AG04450 (cell line): Measurements from ENCODE around the gene GMDS. TPM values are rescaled to one million over a fixed set of nuclear protein-coding genes. Genes with fewer than 3 reads are reported as not detected.

ENCODE experiments used
- CTCF ChIA-PET: fragments of 300-600, 350-600 bp; formaldehyde crosslinking; extraction: SDS; loops from one replicate; lab custom pipeline; 2022; ENCODE audit warnings: antibody characterized with exemption, inconsistent platforms; lab: Charles Lee
- POLR2A ChIA-PET: fragments of 350-600 bp; formaldehyde crosslinking; extraction: SDS; loops from one replicate; lab custom pipeline; 2021; ENCODE audit warnings: antibody characterized with exemption, inconsistent platforms; lab: Yijun Ruan, JAX
- DNase-seq: peaks from one replicate; pipeline ENCODE4 v3.0.0-alpha.2; 2011; ENCODE audit warnings: low read depth, low spot score
- H3K27ac ChIP-seq: one replicate; pipeline ENCODE4 v1.5.1; 2012; ENCODE audit warnings: low read depth, low read length, control low read depth
- H3K27me3 ChIP-seq: one replicate; pipeline ENCODE4 v1.6.0; 2012; ENCODE audit warnings: low read length; ENCODE audit not compliant: control insufficient read depth, insufficient read depth
- H3K4me3 ChIP-seq: 2 replicates; pipeline ENCODE4 v1.5.1; 2011; ENCODE audit warnings: mild to moderate bottlenecking, low read depth, low read length, control low read depth
- H3K9me3 ChIP-seq: 2 replicates; pipeline ENCODE4 v1.5.1; 2012; ENCODE audit warnings: low read length; ENCODE audit not compliant: control insufficient read depth, insufficient read depth
- CTCF ChIP-seq: IDR thresholded peaks from 2 replicates; pipeline ENCODE4 v1.5.1; 2011; ENCODE audit warnings: low read depth, low read length, control low read depth, inconsistent platforms
- polyA plus RNA-seq: library from polyadenylated mRNA; depleted of rRNA; stranded (reverse); fragments of >200 nt; gene quantifications from 2 replicates; pipeline ENCODE4 v1.2.3, GENCODE V29; 2011

Gene GMDS
- polyA plus RNA-seq, 1 experiment, result 26.4 TPM

- CTCF ChIA-PET, result interaction anchor here (0.6 kb wide), 1 partner anchor 155 kb away, joined by 3 read pairs; no protein-coding TSS in a partner anchor
- POLR2A ChIA-PET, result no interaction called here
Observed at GRCh38 chr6:1767481-1768246, 477.7 kb downstream of the GMDS start.

GRCh38 chr6:1766654-1767053 is 478.8 kb downstream of the GMDS start:
- Histone ChIP-seq H3K4me3 (no peak overlapping the region), H3K9me3 (no peaks in the 10 kb centered on the region), H3K27me3 (no peaks in the 10 kb centered on the region), H3K27ac (no peak overlapping the region)
- ChIA-PET POLR2A (interaction anchor here (0.6 kb wide), 1 partner anchor 45 kb away, joined by 12 read pairs; no protein-coding TSS in a partner anchor), CTCF (interaction anchor here (0.6 to 0.8 kb wide), 2 partner anchors 80 to 154 kb away, joined by 3 read pairs; no protein-coding TSS in a partner anchor)
- no peak for DNase-seq
- TF ChIP-seq CTCF, result no peak

More at GRCh38 chr6:1767481-1768246, 477.7 kb downstream of the GMDS start:
- Histone ChIP-seq H3K4me3 (no peak overlapping the region), H3K27me3 (no peaks in the 10 kb centered on the region), H3K9me3 (no peaks in the 10 kb centered on the region), H3K27ac (no peak overlapping the region)
- no peak for TF ChIP-seq CTCF
- DNase-seq, result no peak

GRCh38 chr6:1765160-1765903 is 480.1 kb downstream of the GMDS start:
- no peak overlapping the region for H3K4me3 ChIP-seq
- H3K9me3 ChIP-seq, result no peaks in the 10 kb centered on the region
- H3K27me3 ChIP-seq, result no peaks in the 10 kb centered on the region
- CTCF ChIA-PET, result no interaction called here
- H3K27ac ChIP-seq, result no peak overlapping the region
- DNase-seq, result no peak
- TF ChIP-seq CTCF, result no peak
- POLR2A ChIA-PET, result no interaction called here

- no peak overlapping the region for H3K27ac ChIP-seq
- no peak overlapping the region for H3K4me3 ChIP-seq
- POLR2A ChIA-PET, result no interaction called here
- H3K27me3 ChIP-seq, result no peaks in the 10 kb centered on the region
- CTCF ChIA-PET, result no interaction called here
- DNase-seq, result no peak
- H3K9me3 ChIP-seq, result no peaks in the 10 kb centered on the region
- TF ChIP-seq CTCF, result no peak
Observed at GRCh38 chr6:1764397-1764987, 480.9 kb downstream of the GMDS start.
